Thyroid gland (tissue), 4 donors: ENCODE results near the gene RNF141.

Experiments used
- POLR2A ChIP-seq, 2 donors: fragments of 450-650 bp; IDR thresholded peaks; one replicate each; pipeline ENCODE4 v1.6.1; 2017; ENCODE audit warnings: antibody characterized with exemption in 2 of 2, mild to moderate bottlenecking in 2 of 2, moderate library complexity in 1 of 2
- TF ChIP-seq, protein P1 (sequence below), 6 experiments: fragments of 200-600 bp in 3 of 6; fragments of 450-650 bp in 3 of 6; sonication (generic) in 3 of 6; IDR thresholded peaks; one replicate each; pipeline ENCODE4 v1.5.1; 2016 to 2019; ENCODE audit warnings: antibody characterized with exemption in 6 of 6, mild to moderate bottlenecking in 2 of 6, inconsistent platforms in 1 of 6, moderate library complexity in 1 of 6

DNA sequence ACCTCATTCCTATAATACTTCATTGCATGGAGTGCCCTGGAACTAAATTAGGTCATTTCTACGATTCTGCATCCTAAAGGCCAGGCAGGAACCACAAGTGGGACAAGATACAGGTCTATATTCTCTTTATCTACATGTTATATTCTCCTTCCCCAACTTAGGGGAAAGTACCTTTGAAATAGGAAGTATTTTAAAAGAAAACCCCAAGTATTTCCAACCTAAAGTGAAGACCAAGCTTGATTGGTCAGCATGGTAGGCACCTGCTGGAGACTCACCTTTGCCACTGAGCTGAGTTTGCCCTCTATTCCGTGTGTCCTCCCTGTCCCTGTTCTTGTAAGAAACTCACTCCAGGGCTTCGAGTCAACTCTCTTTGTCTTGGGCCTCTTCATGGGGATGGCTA lies 38.7 kb upstream of the RNF141 start:
- TF ChIP-seq, protein P1, sequence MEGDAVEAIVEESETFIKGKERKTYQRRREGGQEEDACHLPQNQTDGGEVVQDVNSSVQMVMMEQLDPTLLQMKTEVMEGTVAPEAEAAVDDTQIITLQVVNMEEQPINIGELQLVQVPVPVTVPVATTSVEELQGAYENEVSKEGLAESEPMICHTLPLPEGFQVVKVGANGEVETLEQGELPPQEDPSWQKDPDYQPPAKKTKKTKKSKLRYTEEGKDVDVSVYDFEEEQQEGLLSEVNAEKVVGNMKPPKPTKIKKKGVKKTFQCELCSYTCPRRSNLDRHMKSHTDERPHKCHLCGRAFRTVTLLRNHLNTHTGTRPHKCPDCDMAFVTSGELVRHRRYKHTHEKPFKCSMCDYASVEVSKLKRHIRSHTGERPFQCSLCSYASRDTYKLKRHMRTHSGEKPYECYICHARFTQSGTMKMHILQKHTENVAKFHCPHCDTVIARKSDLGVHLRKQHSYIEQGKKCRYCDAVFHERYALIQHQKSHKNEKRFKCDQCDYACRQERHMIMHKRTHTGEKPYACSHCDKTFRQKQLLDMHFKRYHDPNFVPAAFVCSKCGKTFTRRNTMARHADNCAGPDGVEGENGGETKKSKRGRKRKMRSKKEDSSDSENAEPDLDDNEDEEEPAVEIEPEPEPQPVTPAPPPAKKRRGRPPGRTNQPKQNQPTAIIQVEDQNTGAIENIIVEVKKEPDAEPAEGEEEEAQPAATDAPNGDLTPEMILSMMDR (IDR thresholded peaks at IDR 0.05) = no peak
- no peak for TF ChIP-seq POLR2A (IDR thresholded peaks at IDR 0.05)
